ENCODE data around the gene SLC16A13.

- TF ChIP-seq CTCF (IDR thresholded peaks at IDR 0.05; ENCODE audit: poor library complexity) (no peak), EZH2 (IDR thresholded peaks at IDR 0.05; ENCODE audit: borderline replicate concordance) (no peak)
Observed at GRCh38 chr17:7034955-7035590, 742 bp upstream of the SLC16A13 start.

All from hepatocyte (in vitro differentiated cells).